Suprapubic skin (tissue), 4 donors: ENCODE measurements around the gene RHBDL2.
"Not testable (repeated sequence)": the region's sequence is repeated elsewhere in the genome, so short reads cannot be mapped to it uniquely, and the experiment has no call there.

Experiments
- EP300 ChIP-seq: sonication (generic); formaldehyde crosslinking; IDR thresholded peaks from one replicate; pipeline ENCODE4 v1.6.1; 2017; ENCODE audit warnings: antibody characterized with exemption
- POLR2A ChIP-seq, 2 donors: fragments of 450-650 bp; IDR thresholded peaks; one replicate each; pipeline ENCODE4 v1.6.1; 2017; ENCODE audit warnings: antibody characterized with exemption in 2 of 2, mild to moderate bottlenecking in 2 of 2, moderate library complexity in 2 of 2
- POLR2AphosphoS5 ChIP-seq, 3 donors: sonication (generic); formaldehyde crosslinking; IDR thresholded peaks; one replicate each; pipeline ENCODE4 v1.6.1; 2017; ENCODE audit warnings: antibody characterized with exemption in 3 of 3
- TF ChIP-seq, protein P1 (sequence below), 2 donors: fragments of 200-600 bp in 1 of 2; fragments of 450-650 bp in 1 of 2; sonication (generic) in 1 of 2; IDR thresholded peaks; one replicate each; pipeline ENCODE4 v1.5.1; 2016 to 2019; ENCODE audit warnings: antibody characterized with exemption in 2 of 2, mild to moderate bottlenecking in 1 of 2, moderate library complexity in 1 of 2

DNA sequence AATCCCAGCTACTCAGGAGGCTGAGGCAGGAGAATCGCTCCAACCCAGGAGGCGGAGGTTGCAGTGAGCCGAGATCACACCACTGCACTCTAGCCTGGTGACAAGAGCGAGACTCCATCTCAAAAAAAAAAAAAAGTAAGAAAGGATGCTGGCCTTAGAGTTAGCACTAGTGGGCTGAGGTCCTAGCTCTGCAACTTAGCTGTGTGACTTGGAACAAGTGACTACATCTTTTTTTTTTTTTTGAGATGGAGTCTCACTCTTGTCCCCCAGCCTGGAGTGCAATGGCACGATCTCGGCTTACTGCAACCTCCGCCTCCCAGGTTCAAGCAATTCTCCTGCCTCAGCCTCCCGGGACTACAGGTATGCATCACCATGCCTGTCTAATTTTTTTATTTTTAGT is 26.7 kb downstream of the RHBDL2 start:
- TF ChIP-seq, protein P1, sequence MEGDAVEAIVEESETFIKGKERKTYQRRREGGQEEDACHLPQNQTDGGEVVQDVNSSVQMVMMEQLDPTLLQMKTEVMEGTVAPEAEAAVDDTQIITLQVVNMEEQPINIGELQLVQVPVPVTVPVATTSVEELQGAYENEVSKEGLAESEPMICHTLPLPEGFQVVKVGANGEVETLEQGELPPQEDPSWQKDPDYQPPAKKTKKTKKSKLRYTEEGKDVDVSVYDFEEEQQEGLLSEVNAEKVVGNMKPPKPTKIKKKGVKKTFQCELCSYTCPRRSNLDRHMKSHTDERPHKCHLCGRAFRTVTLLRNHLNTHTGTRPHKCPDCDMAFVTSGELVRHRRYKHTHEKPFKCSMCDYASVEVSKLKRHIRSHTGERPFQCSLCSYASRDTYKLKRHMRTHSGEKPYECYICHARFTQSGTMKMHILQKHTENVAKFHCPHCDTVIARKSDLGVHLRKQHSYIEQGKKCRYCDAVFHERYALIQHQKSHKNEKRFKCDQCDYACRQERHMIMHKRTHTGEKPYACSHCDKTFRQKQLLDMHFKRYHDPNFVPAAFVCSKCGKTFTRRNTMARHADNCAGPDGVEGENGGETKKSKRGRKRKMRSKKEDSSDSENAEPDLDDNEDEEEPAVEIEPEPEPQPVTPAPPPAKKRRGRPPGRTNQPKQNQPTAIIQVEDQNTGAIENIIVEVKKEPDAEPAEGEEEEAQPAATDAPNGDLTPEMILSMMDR (IDR thresholded peaks at IDR 0.05) = not testable (repeated sequence)
- not testable (repeated sequence) for TF ChIP-seq POLR2A (IDR thresholded peaks at IDR 0.05); POLR2AphosphoS5 (IDR thresholded peaks at IDR 0.05); EP300
